ENCODE measurements around the gene TMEM132D. TPM values are rescaled to one million over a fixed set of nuclear protein-coding genes. Genes with fewer than 3 reads are reported as not detected.

The TMEM132D gene
- not detected in 2 replicates for total RNA-seq

GRCh38 chr12:129903956-129904829 lies at the start of gene TMEM132D:
TSS of gene TMEM132D (minus strand) at chr12:129904025.

